Testis (tissue), 5 donors: ENCODE results near the gene FBLN2. TPM values are rescaled to one million over a fixed set of nuclear protein-coding genes. Genes with fewer than 3 reads are reported as not detected.
"Not testable (repeated sequence)": the region's sequence is repeated elsewhere in the genome, so short reads cannot be mapped to it uniquely, and the experiment has no call there.

Experiments used
- DNase-seq: peaks from one replicate; pipeline ENCODE4 v3.0.0-alpha.2; 2019
- H3K27ac ChIP-seq, 2 donors: fragments of 200-600 bp; sonication (generic); one replicate each; pipeline ENCODE4 v1.5.1; 2019
- H3K27me3 ChIP-seq: fragments of 200-600 bp; sonication (generic); one replicate; pipeline ENCODE4 v1.5.1; 2019
- H3K36me3 ChIP-seq: fragments of 200-600 bp; sonication (generic); one replicate; pipeline ENCODE4 v1.5.1; 2017; ENCODE audit warnings: low read depth; ENCODE audit errors: missing control alignments
- H3K4me1 ChIP-seq: fragments of 200-600 bp; sonication (generic); one replicate; pipeline ENCODE4 v1.5.1; 2019
- H3K4me3 ChIP-seq, 2 donors: fragments of 200-600 bp; sonication (generic); one replicate each; pipeline ENCODE4 v1.5.1; 2017 to 2019
- H3K9me3 ChIP-seq: fragments of 200-600 bp; sonication (generic); one replicate; pipeline ENCODE4 v1.5.1; 2017
- POLR2A ChIP-seq: fragments of 450-650 bp; IDR thresholded peaks from one replicate; pipeline ENCODE4 v1.6.1; 2017; ENCODE audit warnings: antibody characterized with exemption, mild to moderate bottlenecking, moderate library complexity
- whole genome bisulfite sequencing, 2 donors: methylation state at CpG; one replicate each; pipeline ENCODE4 v1.1.5; 2018; 5-methylcytosine and 5-hydroxymethylcytosine counted together
- intact Hi-C: fragments of 100-400 bp; cut with DNase I; formaldehyde crosslinking; loops from one replicate; pipeline ENCODE4 v1.15.1; 2023; ENCODE audit warnings: low total_unique reads
- long read RNA-seq, 2 donors: transcript quantifications; one replicate each; lab custom pipeline, GENCODE V29; 2026
- polyA plus RNA-seq: library from polyadenylated mRNA; stranded (reverse); fragments of 350-450 nt; fragmentation: Illumina TruSeq; extraction: RNeasy Lipid Tissue Mini Kit (QIAGEN cat#74804); gene quantifications from one replicate; pipeline ENCODE4 v1.2.3, GENCODE V29; 2014; ENCODE audit warnings: low read depth, low replicate concordance; ENCODE audit not compliant: insufficient read depth
- total RNA-seq, 2 donors: library from RNA; depleted of rRNA; stranded (reverse); fragments of >200 nt; gene quantifications; one replicate each; pipeline ENCODE4 v1.2.3, GENCODE V29; 2016
- TF ChIP-seq, protein P1 (sequence below), 3 experiments: fragments of 450-650 bp in 2 of 3; fragments of 200-600 bp in 1 of 3; sonication (generic) in 1 of 3; IDR thresholded peaks; one replicate each; pipeline ENCODE4 v1.5.1; 2016 to 2019; ENCODE audit warnings: antibody characterized with exemption in 3 of 3, mild to moderate bottlenecking in 2 of 3, moderate library complexity in 1 of 3

The FBLN2 gene
- total RNA-seq (100 to 1,000 TPM; 248 to 334 TPM), polyA plus RNA-seq (172 TPM)
- long read RNA-seq, donor 1, full-length matches to known transcripts = 5 of 15 reads
- long read RNA-seq, donor 1, partial matches to known transcripts = 10 of 15 reads
- long read RNA-seq, donor 1, other reads (novel, unspliced or antisense) = 0 of 15 reads
- long read RNA-seq, donor 2, full-length matches to known transcripts = 6 of 6 reads
- long read RNA-seq, donor 2, partial matches to known transcripts = 0 of 6 reads
- long read RNA-seq, donor 2, other reads (novel, unspliced or antisense) = 0 of 6 reads

GRCh38 chr3:13548696-13549622 is at the start of gene FBLN2:
TSS of gene FBLN2 (plus strand) at chr3:13549125. CDS start at chr3:13570356, 21,231 bp downstream.
- TF ChIP-seq POLR2A = no peak
- TF ChIP-seq, protein P1, sequence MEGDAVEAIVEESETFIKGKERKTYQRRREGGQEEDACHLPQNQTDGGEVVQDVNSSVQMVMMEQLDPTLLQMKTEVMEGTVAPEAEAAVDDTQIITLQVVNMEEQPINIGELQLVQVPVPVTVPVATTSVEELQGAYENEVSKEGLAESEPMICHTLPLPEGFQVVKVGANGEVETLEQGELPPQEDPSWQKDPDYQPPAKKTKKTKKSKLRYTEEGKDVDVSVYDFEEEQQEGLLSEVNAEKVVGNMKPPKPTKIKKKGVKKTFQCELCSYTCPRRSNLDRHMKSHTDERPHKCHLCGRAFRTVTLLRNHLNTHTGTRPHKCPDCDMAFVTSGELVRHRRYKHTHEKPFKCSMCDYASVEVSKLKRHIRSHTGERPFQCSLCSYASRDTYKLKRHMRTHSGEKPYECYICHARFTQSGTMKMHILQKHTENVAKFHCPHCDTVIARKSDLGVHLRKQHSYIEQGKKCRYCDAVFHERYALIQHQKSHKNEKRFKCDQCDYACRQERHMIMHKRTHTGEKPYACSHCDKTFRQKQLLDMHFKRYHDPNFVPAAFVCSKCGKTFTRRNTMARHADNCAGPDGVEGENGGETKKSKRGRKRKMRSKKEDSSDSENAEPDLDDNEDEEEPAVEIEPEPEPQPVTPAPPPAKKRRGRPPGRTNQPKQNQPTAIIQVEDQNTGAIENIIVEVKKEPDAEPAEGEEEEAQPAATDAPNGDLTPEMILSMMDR (IDR thresholded peaks at IDR 0.05) = no peak
- Histone ChIP-seq H3K27ac (peak within 1 kb of the TSS; percentile 37 to 83), H3K36me3 (no peaks in the 10 kb centered on the region), H3K27me3 (no peaks in the 10 kb centered on the region), H3K4me3 (peak within 1 kb of the TSS; percentile 59 to 63), H3K4me1 (peaks cover 45% of the 10 kb centered on the region), H3K9me3 (no peaks in the 10 kb centered on the region)
- intact Hi-C loops = no loop called here
- WGBS, 2 donors = 5 to 60% methylated on average over 1 to 37 of the region's 107 CpGs
- DNase-seq = peak; percentile 73

DNA sequence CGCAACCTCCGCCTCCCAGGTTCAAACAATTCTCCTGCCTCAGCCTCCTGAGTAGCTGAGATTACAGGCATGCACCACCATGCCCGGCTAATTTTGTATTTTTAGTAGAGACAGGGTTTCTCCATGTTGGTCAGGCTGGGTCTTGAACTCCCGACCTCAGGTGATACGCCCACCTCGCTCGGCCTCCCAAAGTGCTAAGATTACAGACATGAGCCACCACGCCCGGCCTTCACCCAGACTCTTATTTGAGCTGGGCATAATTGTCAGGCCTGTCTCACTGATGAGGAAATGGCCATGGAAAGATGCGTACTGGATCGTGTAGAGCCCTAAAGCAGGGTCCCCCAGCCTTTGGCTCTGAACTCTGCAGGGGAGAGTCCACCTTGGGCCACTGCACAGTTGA is 49.7 kb upstream of the FBLN2 start:
- not testable (repeated sequence) for H3K4me3 ChIP-seq, H3K9me3 ChIP-seq, H3K27me3 ChIP-seq, DNase-seq, H3K36me3 ChIP-seq, H3K27ac ChIP-seq, H3K4me1 ChIP-seq
- 96 to 98% methylated on average over 11 of the region's 11 CpGs for WGBS, 2 donors
- intact Hi-C loops = loop anchor here (5.0 kb wide), 1 partner anchor 153 kb away; no protein-coding TSS in a partner anchor

GRCh38 chr3:13500133-13500885 is 48.6 kb upstream of the FBLN2 start:
- Histone ChIP-seq H3K36me3 (no peaks in the 10 kb centered on the region), H3K27me3 (no peaks in the 10 kb centered on the region)
- 87 to 89% methylated on average over 9 to 15 of the region's 15 CpGs for WGBS, 2 donors

GRCh38 chr3:13501056-13501455 is 47.9 kb upstream of the FBLN2 start:
- no peak for DNase-seq
- 67 to 75% methylated on average over 2 to 4 of the region's 4 CpGs for WGBS, 2 donors
- Histone ChIP-seq H3K4me1 (peaks cover 8% of the 10 kb centered on the region), H3K4me3 (no peak overlapping the region), H3K27me3 (no peaks in the 10 kb centered on the region), H3K9me3 (no peaks in the 10 kb centered on the region), H3K36me3 (no peaks in the 10 kb centered on the region), H3K27ac (no peak overlapping the region)
- no peak for TF ChIP-seq POLR2A
- TF ChIP-seq, protein P1 (IDR thresholded peaks at IDR 0.05) = no peak
- intact Hi-C loops = no loop called here

More at GRCh38 chr3:13500133-13500885, 48.6 kb upstream of the FBLN2 start:
- Histone ChIP-seq H3K9me3 (no peaks in the 10 kb centered on the region), H3K27ac (no peak overlapping the region), H3K4me1 (peaks cover 10% of the 10 kb centered on the region), H3K4me3 (no peak overlapping the region)
- peak; percentile 40 for DNase-seq
- TF ChIP-seq, protein P1 (IDR thresholded peaks at IDR 0.05) = peak; percentile 8 to 52 (median 43)
- TF ChIP-seq POLR2A = no peak
- intact Hi-C loops = no loop called here
